LNCaP clone FGC (cell line): ENCODE results near the gene FRMD1.

Source experiments
- DNase-seq: peaks from one replicate; pipeline ENCODE4 v3.0.0-alpha.2; 2011; ENCODE audit warnings: low read depth
- H3K4me3 ChIP-seq: 2 replicates; pipeline ENCODE4 v1.5.1; 2011; ENCODE audit warnings: mild to moderate bottlenecking, low read depth, low read length, control low read depth
- CTCF ChIP-seq: IDR thresholded peaks from 2 replicates; pipeline ENCODE4 v1.5.1; 2012; ENCODE audit warnings: mild to moderate bottlenecking; ENCODE audit not compliant: control insufficient read depth, insufficient read depth; ENCODE audit errors: extremely low read depth

Gene FRMD1

GRCh38 chr6:168090706-168091105 is 11.7 kb upstream of the FRMD1 start:
- DNase-seq, result no peak
- H3K4me3 ChIP-seq, result no peak overlapping the region
- TF ChIP-seq CTCF, result no peak

- no peak for DNase-seq
- H3K4me3 ChIP-seq, result no peak overlapping the region
- TF ChIP-seq CTCF, result no peak
Observed at GRCh38 chr6:168090064-168090690, 11.2 kb upstream of the FRMD1 start.

- DNase-seq, result no peak
- TF ChIP-seq CTCF, result no peak
- no peak overlapping the region for H3K4me3 ChIP-seq
Observed at GRCh38 chr6:168089186-168090063, 10.4 kb upstream of the FRMD1 start.

GRCh38 chr6:168088161-168089053 is 9.4 kb upstream of the FRMD1 start:
- TF ChIP-seq CTCF, result no peak
- DNase-seq, result no peak
- H3K4me3 ChIP-seq, result no peak overlapping the region

- DNase-seq, result no peak
- H3K4me3 ChIP-seq, result no peak overlapping the region
- TF ChIP-seq CTCF, result no peak
Observed at GRCh38 chr6:168087436-168088160, 8.6 kb upstream of the FRMD1 start.

- H3K4me3 ChIP-seq, result no peak overlapping the region
- no peak for DNase-seq
- TF ChIP-seq CTCF, result no peak
Observed at GRCh38 chr6:168086616-168087015, 7.6 kb upstream of the FRMD1 start.
